Fibroblast of mammary gland (primary cell): Measurements from ENCODE around the gene USH2A.

Experiments used
- DNase-seq: peaks from one replicate; pipeline ENCODE4 v3.0.0-alpha.2; 2010; ENCODE audit warnings: low read depth
- H3K4me3 ChIP-seq: 2 replicates; pipeline ENCODE4 v1.5.1; 2011; ENCODE audit warnings: low read depth, mild to moderate bottlenecking, low read length, moderate library complexity; ENCODE audit not compliant: control insufficient read depth
- CTCF ChIP-seq: conservative IDR thresholded peaks from 2 replicates; pipeline ENCODE4 v1.5.1; 2011; ENCODE audit warnings: low read depth, low read length, inconsistent platforms; ENCODE audit not compliant: control insufficient read depth, insufficient read depth

Gene USH2A

GRCh38 chr1:216303690-216304089, 119.6 kb downstream of the USH2A start:
- H3K4me3 ChIP-seq, result no peak overlapping the region
- TF ChIP-seq CTCF, result no peak
- DNase-seq, result no peak

- peak; percentile 12 for DNase-seq
- TF ChIP-seq CTCF, result no peak
- H3K4me3 ChIP-seq, result no peak overlapping the region
Observed at GRCh38 chr1:216293683-216294082, 129.6 kb downstream of the USH2A start.

- no peak overlapping the region for H3K4me3 ChIP-seq
- no peak for TF ChIP-seq CTCF
- DNase-seq, result no peak
Observed at GRCh38 chr1:216290074-216290473, 133.2 kb downstream of the USH2A start.

- no peak overlapping the region for H3K4me3 ChIP-seq
- DNase-seq, result no peak
- no peak for TF ChIP-seq CTCF
Observed at GRCh38 chr1:216285052-216285451, 138.2 kb downstream of the USH2A start.

- no peak for DNase-seq
- H3K4me3 ChIP-seq, result no peak overlapping the region
- TF ChIP-seq CTCF, result no peak
Observed at GRCh38 chr1:216281757-216282156, 141.5 kb downstream of the USH2A start.

GRCh38 chr1:216270086-216270773, 153.0 kb downstream of the USH2A start:
- TF ChIP-seq CTCF, result no peak
- no peak for DNase-seq
- H3K4me3 ChIP-seq, result no peak overlapping the region

- TF ChIP-seq CTCF, result no peak
- no peak for DNase-seq
- no peak overlapping the region for H3K4me3 ChIP-seq
Observed at GRCh38 chr1:216261631-216262030, 161.6 kb downstream of the USH2A start.
